GM12801 (cell line): ENCODE data around the gene CHSY1.

Experiments
- TF ChIP-seq, protein P1 (sequence below): IDR thresholded peaks from one replicate; pipeline ENCODE4 v1.5.1; 2011; ENCODE audit warnings: control low read depth; ENCODE audit not compliant: insufficient read length; ENCODE audit errors: extremely low read depth

The CHSY1 gene

DNA sequence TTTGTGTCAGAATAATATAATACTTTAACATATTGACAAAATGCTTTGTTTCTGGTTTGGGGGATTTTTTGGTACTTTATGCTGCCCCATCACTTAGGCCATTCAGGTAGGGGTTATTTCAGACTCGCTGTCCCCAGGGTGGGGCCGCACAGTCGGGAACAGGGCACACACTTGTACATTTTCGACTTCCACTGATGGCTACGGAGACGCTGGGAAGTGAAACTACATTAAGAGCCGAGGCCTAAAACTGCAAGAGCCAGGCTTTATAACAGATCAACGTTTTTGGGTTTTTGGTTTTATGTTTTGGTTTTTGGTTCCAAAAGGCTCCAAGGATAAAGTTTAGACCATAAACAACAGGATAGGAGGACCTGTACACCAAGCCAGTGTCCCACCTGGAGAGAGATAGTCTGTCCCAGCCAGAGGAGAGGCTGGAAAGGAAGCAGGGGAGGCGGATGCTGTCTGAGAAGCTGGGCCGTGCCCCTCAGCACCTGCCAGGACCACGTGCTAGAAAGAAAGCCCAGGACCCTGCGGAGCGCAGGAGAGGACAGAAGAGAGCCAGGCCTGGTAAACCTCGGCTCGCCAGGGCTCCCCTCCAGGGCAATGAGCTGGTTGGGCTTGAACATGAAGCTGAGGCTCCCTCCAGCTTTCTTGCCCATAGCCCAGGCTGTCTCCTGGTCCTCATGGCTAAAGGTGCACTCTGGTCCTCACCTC, 111.7 kb downstream of the CHSY1 start:
- TF ChIP-seq, protein P1, sequence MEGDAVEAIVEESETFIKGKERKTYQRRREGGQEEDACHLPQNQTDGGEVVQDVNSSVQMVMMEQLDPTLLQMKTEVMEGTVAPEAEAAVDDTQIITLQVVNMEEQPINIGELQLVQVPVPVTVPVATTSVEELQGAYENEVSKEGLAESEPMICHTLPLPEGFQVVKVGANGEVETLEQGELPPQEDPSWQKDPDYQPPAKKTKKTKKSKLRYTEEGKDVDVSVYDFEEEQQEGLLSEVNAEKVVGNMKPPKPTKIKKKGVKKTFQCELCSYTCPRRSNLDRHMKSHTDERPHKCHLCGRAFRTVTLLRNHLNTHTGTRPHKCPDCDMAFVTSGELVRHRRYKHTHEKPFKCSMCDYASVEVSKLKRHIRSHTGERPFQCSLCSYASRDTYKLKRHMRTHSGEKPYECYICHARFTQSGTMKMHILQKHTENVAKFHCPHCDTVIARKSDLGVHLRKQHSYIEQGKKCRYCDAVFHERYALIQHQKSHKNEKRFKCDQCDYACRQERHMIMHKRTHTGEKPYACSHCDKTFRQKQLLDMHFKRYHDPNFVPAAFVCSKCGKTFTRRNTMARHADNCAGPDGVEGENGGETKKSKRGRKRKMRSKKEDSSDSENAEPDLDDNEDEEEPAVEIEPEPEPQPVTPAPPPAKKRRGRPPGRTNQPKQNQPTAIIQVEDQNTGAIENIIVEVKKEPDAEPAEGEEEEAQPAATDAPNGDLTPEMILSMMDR: no peak

DNA sequence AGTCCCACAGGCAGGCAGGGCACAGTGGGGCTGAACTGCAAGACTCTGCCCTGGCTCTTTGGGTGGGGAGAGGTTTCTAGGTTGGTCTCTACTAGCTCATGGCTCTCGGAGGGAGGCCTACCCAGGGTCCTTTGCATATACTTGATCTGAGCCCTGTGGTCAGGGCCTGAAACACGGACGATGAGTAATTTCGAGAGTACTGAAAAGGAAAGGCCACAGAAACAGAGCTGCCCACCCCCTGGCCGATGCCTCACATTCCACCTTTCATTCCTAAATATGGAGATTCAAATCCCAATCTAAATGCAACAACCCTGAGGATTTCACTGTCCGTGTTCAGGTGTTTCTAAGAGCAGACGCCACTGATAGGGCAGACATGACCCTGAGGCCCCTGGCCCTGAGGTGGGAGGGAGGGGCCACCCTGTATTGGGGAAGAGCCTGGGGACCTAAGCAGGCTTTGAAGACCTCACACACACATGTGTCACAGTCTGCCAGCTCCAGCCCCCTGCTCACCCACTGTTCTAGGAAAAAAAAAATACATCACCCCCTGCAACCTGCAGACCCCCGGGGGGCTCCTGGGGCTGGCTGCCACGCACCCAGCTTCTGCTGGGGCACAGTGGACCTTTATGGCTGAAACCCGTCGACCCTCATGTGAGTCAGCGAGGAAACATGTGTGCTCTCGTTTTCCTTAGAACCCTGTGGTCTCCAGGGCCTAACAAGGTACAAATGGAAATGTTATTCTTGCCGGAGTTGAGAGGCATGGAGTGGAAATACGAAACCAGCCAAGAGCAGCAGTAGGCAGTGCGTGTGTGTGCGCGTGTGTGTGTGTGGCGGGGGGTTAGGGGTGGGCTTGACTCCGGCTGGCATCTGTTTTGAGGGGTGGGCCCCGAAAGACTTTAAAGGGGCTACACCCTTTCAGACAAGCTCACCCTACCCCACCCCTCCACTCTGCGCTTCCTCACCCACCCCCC, 112.7 kb downstream of the CHSY1 start:
- TF ChIP-seq, protein P1: no peak

DNA sequence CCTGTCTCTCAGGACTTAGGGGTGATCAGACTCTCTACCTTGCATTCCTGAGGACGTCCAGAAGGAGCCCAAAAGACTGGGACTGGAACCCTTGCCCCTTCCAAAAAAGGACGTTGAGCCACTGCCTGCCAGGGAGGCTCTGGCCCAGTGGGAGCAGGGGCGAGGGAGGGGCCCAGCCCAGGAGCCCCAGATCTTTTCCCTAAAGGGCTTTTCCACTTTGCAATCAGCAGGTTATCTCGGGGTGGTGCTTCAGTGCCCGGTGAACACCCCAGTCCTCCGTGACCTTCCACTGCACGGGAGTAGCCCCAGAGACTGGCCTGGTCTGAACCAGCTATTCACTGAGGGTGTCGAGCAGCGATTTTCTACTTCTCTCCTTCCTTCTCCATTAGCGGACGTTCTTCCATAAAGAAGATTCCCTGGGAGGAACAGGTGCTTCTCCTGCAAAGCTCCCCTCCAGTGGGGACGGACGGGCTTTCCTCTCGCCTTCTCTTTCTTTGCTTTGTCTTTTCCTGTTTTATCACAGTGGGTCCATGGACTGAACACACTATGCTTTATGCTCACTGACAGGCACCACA, 113.7 kb downstream of the CHSY1 start:
- TF ChIP-seq, protein P1: no peak

DNA sequence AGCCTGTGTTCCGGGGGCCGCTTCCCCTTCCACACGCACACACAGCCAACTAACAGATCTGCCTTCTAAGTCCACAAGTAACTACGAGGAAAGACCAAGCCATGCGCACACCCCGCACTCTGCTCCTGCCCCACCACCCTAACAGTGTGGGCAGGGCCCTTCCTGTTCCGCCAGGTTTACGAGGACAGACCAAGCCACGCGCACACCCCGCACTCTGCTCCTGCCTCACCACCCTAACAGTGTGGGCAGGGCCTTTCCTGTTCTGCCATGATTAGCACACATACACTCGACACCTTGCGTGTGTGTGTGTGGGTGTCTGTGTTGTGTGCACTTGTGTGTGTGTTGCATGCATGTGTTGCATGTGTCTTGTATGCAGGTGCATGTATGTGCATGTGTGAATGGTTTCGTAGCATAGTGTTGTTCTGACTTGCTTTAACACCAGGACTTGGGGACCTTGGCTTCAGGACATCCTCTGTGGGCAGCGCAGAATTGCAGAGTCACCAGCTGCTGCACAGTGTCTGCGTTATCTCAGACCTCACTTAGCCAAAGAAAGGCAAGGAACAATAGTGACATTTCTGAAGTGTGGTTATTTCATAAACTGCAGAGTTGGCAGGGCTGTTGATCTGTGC, 114.4 kb downstream of the CHSY1 start:
- TF ChIP-seq, protein P1: no peak

DNA sequence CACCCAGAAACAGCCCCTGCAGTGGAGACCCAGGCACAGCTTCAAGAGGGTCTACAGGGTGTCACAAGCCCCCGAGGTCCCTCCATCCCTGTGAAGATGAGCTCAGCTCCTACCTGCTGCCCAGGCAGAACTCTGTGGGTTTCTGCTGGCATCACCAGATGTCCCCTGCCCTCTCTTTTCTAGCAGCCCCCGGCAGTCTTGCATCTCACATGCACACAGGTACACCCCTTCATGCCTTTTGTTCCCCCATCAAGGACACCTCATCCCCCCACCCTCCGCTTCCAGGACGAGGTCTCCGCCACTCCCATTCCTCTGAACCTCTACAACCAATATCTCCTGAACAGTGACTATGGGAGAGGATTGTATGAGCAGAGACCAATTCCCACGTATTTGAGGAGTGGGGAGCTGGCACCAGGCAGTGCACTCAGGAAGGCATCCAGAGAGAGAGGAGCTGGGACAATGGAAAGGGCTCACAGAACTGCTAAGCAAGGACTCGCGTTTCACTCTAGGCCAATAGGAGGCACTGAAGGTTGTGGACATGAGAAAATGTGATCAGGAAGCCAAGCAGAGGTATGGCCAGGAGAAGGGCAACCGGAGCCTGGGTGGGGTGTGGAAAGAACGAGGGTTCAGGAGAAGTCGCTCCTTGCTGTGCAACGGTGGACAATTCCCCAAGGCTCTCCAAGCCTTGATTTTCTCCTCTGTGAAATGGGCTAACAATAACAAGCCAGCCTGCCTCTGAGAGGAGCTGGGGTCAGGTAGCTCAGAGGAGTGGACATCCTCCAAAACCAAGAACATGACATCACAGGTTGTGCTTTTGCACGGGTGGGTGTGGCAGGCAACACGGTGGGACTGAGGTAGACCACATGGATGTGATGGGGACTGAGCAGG, 115.2 kb downstream of the CHSY1 start:
- TF ChIP-seq, protein P1: no peak

DNA sequence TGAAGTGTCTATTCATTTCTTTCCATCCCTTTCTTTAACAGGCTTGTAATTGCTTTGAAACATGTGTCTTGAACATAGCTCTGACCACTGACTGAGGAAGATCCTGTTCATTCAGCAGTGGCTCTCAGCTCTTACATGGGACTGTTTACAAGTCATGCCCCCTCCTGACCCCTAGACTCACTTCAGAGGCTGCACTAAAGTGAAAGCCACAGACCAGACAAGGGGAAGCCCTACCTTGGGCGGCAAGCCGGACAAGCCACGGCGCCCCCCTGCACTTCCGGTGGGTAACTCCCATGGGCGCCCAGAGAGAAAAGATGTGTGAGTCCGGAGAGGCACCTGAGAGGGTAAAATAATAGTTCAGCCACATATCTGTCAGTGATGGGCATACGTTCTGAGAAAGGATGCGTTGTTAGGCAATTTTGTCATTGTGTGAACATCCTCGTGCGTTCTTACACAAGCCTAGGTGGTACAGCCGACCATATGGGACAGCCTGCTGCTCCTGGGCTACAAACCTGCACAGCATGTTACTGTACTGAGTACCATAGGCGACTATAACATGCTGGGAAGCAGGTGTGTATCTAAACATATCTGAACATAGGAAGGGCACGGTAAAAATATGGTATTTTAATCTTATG, 116.2 kb downstream of the CHSY1 start:
- TF ChIP-seq, protein P1: no peak
